HG03025 (cell line): Measurements from ENCODE around the gene KCNQ1OT1.

Source experiments
- ATAC-seq: cut with Tn5 transposase; IDR thresholded peaks from one replicate; pipeline ENCODE4 v1.9.1; 2021; ENCODE audit warnings: mild to moderate bottlenecking, moderate library complexity; ENCODE audit not compliant: unreplicated experiment, low FRiP score

Gene KCNQ1OT1

DNA sequence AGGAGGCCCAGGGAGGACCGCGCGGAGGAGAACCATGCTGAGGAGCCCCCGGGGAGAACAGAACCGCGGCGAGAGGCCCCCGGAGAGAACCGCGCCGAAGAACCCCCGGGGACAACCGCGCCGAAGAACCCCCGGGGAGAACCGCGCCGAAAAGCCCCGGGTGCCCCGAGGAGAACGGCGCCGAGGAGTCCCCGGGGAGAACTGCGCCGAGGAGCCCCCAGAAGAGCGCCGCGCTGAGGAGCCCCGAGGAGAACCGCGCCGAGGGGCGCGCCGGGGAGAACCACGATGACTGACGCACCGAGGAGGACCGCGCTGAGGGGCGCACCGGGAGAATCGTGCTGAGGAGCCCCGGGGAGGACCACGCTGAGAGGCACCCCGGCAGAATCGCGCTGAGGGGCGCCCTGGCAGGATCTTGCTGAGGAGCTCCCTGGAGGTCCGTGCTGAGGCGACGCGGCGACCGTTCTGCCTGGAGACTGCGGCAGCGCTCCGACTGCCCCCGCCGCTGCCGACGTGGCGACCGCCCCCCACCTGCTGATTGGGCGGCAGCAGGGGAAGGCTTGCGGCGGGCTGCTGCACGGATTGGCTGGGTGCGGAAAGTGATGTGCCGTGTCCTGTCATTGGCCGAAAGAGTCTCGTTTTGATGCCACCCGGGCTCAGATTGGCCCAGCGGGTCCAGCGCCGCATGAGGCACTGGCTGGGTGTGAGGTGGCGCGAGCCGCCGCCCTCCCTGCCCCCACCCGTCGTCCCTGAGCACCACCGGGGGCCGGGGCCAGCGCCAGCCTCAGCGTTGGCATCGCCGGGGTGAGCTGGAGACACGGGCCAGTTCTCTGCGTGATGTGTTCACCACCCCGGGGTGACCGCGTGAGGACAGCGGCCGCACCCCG, at the start of gene KCNQ1OT1:
TSS of gene KCNQ1OT1 (minus strand) at position 464 of the 884 bp plus-strand sequence.
- peak; percentile 88 for ATAC-seq

DNA sequence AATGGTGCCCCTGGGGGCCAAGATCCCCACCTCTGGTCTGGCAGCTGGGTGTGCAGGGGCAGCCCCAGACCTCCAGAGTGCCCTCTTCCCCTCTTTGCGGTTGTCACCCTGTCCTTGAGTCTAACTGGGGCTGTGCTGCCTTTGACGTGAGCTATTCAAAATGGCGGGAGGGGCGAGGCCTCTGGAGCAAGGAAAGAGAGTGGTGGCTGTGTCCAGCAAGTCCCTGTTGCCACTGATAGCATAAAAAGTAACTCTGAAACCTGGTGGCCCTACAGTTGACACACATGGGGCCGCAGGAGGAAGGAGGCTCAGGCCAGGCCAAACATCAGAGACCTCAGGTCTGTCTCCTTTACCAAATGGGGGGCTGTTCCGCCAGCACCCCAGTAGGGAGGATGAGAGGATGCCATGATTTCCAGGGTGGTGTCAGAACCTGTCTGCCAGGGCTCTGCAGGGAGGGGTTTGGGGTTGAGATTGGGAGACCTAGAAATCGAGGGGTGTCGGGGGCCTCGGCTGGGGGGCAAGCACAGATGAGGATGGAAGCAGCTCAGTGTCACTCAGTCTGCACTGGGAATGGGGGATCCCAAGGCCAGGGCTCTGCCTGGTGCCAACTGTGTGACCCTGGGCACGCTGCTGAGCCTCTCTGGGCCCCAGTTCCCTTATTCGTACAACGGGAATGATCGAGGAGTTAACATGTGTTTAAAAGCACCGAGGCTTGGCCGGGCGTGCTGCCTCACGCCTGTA, 49.2 kb upstream of the KCNQ1OT1 start:
- ATAC-seq: no peak

DNA sequence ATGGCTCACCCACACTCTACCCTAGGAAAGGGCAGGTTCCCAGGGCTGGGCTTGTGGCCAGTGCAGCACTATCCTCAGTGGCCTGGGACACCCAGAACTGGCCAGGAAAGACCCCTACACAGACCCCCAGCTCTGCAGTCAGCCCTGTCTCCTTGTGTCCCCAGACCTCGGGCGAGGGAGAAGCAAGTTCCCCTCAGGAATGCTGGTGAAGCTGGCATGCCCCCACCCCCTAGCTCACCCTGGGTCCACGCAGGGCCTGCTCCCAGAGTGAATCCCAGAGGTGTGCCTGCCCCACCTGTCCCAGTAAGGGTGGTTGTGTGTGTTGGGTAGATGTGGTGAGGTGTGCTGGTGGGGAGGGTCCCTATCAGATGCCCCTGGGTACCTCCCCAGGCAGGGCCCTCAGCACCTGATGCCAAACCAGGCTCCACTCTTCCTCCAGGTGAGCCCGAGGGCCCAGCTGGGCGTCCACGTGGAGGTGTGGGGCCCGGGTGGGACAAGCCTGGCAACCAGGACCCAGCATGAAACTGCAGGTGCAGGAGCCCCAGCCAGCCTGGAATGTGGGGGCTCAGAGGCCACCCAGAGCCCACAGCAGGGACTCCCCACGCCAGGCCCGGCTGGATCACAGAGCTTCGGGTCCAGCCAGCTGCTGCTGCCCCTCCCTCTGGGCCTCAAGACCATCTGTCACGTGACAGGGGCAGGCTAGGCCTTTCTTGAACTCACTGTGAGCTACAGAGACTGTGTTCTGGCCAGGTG, 48.4 kb upstream of the KCNQ1OT1 start:
- no peak for ATAC-seq

DNA sequence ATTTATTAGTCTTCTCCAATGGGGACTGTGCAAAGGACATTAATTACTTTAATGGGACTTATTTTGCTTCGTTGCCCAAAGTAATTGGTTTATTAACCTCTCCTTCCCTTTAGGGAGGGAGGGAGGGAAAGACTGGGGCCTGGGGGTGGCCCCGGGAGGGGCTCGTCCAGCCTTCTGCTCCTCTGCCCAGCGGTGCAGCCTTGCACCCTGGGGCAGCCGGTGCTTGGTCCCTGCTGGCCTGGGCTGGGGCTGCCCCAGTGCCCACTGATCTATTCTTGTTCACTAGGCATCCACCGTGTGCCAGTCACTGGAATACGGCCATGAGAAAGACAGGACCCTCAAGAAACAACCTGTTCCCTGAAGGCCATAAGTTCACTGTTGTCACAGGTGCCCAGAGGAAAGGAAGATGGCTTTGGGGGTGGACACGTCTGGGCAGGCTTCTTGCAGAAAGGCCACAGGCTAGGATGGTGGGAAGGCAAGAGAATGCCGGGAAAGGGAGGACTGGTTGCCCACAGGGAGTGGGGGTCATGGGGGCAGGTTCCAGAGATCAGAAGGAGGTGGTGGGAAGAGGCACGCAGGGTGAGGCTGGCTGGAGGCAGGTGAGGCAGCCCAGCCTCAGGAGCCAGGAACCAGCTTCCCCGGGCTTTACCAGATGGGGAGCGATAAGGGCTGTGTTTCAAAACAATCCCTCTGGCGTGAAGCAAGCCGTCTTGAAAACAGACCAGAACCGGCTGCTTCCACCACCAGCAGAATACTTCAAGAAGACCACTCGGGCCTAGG, 47.6 kb upstream of the KCNQ1OT1 start:
- ATAC-seq: no peak

DNA sequence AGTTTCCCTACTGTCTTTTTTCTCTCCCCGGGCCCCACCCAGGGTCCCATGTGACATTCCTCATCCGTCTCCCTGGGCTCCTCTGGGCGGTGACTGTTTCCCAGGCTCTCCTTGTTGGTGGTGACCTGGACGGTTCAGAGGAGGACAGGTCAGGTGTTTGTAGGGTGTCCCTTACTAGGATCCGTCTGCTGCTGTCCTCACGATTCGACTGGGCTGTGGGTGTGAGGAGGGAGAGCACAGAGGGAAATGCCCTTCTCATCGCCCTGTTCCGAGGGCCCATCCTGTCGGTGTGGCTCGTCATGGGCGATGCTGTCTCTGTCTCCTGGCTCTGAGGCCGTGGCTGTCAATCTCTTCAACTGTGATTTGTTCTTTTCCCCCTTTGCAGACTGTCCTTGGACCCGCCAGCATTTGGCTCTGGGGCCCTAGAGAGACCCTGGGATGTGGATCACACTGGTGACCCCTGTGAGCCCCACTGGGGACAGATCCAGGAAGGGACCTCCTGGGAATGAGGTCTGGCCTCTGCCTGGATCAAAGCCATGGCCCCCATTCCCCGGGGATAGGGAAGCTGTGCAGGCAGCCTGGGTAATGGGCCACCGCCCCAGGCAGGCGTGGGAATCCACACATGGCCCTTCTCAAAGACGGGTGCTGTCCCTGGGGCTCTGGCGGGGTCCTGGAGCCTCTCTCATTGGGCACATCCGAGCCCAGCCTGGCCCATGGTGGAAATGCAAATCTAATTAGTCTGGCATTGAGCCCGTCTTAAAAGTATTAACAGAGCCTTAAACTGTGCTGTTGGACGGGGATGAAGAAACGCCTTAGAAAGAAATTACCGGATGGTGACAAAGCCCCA, 46.8 kb upstream of the KCNQ1OT1 start:
- ATAC-seq: no peak

DNA sequence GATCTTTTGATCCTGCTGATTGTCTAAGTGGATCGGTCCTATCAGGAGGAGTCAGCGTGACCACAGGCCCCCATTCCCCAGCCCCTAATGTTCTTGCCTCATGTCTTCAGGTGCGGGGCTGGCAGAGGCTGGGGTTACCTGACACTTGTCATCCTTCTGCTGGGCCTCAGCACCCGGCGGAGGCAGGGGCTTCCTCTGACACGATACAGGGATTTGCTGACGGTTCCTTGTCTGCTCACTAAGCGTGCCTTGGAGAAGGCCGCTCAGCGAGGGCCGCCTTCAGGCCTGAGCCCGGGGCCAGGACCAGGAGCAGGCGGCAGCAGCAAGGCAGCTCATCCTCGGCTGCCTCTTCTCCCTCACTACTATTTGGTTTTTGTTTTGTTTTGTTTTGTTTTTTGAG, 45.7 kb upstream of the KCNQ1OT1 start:
- no peak for ATAC-seq

DNA sequence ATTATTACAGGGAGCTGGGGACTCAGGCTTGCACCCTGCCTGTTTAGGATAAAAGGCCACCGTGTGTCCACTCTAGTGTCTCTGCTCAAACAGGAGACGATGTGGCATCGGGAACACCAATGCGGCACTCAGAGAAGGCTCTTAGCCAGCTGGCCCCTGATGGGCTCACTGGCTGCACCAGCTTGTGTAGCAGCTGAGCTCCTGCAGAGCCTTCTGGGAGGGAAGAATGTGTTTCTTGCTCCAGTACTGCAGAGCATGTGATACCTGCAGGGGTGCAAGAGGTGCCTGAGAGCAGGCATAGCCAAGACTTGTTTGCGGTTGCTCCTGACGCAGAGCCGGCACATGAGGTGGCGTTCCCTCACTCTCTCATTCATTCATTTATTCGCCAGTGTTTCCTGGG, 44.4 kb upstream of the KCNQ1OT1 start:
- no peak for ATAC-seq

DNA sequence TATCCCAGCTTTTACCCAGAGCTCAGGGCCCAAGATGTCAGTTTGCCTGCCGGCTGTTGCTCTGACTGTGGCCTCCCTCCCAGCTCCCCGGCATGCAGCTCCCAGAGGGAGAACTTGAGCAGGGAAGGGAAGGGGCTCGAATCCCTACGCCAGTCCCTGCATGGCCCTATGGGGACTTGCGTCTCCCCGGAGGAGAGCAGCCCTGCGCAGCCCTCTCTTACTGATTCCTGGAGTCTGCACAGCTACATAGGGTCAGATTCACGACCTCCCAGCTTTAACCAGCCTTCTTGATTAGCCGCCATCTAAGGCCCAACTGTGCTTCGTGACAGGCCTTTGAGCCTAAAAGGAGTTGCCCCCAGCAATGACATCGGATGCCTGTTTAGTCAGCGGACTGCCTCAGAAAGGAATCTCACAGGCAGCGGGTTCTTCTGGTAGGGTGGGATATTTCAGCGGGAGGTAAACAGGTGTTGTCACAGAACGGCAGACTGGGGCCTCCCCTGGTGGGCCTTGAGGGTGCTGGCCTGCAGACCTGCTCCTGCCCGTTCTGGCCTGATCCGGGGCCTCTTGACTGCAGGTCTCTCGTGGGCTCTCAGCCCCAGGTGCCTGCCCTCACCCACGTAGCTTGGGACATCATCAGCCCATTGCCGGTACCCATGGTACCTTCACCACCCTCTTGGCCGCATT, 43.8 kb upstream of the KCNQ1OT1 start:
- no peak for ATAC-seq

DNA sequence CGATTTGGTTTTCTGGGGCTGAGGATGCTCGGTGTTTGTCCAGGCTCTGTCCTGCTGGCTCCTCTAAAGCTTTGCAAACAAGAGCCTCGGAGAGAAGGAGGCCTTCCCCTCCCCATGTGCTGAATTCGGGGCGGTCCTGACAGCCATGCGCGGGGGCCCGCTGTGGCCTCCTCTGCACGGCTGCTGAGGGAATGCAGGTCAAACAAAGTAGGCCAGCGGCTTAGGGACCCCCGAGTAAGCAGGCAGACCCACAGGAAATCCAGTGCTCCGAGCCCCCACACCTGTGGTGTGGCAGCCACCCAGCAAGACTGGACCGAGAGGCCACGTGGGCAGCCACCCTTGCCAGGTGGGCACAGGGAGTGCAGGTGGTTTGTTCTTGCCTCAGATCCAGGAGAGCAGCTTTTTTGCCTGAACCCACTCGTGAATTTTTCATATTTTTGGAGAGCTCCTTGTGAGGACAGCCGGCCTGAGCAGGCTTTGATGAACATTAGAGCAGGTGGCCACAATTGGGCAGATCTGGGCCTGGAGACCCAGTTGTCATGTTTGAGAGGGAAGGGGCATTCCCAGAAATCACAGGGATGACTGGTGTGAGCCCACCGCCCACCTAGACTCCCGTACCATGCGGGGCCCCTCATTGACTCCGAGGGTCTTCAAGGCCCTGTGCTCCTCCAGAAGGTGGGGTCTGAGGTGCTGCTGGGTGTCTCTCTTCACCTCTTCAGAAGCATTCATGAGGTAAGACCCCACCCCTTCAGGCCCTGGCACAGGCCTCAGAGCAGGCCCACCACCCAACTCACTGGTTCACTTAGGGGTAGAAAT, 43.0 kb upstream of the KCNQ1OT1 start:
- no peak for ATAC-seq

DNA sequence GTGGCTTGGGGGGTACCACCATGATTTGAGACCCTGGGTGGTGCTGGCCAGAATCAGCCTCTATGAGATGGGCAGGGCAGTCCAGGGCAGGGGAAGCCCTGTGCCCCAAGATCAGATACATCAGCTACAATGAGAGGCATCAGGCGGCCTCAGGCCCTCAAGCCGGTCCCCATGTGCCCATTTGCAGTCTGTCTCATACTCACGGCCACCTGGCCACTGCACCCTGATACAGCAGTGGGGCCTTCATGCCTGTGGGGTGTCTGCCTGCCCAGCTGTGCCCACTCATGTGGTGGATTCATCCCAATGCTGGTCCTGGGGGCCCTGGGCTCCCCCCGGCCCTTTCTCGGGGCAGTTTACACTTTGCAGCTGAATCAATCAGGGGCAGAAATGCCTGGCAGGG, 42.4 kb upstream of the KCNQ1OT1 start:
- no peak for ATAC-seq

DNA sequence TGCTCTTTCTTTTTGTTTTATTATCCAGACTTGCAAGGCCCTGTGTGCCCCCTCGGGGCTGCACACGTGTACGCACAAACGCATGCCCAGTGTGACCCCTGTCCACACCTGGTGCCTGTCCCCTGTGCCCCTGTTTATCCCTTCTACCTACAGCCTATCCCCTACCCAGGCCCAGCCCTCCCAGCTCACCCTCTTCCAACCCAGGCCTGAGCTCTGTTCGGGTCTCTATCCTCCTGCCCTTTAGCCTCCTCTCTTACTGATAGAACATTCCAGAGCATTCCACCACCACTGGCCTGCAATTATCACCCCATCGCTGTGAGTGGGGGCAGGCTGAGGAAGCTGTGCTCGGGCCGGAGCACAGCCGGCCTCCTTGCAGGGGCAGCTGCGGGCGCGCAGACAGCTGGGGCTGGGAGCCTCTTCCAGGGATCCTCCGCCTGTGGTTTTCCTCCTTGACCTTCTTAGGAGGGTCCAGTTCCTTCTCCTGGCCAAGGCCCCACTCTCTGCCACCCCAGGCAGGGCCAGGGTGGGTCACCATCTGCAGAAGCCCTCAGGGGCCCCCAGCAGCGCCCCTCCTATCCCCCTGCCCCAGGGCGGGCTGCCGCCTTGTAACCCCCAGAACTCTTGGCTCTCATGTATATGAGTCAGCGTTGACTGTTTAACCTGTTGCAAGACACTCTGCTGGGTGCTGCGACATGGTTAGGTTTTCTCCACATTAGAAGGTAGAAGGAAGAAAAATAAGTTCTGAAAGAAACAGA, 41.8 kb upstream of the KCNQ1OT1 start:
- no peak for ATAC-seq

DNA sequence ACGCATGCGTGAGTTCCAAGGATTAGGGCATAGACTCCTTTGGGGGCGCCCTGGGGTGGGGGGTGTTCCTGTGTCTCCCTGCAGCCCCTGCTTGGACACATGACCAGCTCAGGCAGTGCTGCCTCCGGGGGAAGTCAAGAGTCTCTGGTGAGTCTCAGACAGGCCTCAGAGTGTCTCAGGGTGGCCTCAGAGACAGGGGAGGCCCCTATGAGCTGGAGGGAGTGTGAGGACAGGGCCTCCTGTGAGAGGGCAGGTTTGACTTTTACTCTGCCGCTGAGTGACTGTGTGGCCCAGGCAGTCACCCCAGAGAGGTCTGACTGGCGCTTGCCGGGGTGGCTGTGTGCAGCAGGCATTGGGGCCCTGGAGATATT, 41.2 kb upstream of the KCNQ1OT1 start:
- ATAC-seq: no peak

DNA sequence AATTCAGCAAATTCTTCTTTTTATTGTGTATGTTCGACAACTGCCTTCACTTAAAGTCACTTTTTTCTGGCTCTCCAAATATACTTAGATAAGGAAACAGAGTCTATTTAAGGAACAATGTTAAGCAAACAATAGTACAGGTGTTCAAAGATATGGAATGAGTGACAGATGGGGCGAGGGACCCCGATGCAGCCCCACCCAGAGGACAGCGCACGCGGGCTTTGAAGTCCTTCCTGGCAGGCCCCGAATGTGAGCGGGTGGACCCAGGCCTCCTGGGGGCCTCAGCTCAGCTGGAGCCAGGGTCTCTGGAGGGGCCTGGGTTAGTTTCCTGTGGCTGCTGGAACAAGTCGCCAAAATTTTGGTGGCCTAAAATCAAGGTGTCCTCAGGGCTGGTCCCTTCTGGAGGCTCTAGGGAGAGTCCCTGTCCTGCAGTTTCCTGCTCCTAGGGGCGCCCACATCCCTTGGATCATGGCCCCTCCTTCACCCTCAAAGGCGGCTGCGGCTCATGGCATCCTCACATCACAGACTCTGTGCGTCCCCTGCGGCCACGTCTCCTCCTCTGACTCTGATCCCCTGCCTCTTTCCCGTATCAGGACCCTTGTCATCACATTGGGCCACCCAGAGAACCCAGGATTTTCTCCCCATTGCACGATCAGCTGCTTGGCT, 40.6 kb upstream of the KCNQ1OT1 start:
- no peak for ATAC-seq

DNA sequence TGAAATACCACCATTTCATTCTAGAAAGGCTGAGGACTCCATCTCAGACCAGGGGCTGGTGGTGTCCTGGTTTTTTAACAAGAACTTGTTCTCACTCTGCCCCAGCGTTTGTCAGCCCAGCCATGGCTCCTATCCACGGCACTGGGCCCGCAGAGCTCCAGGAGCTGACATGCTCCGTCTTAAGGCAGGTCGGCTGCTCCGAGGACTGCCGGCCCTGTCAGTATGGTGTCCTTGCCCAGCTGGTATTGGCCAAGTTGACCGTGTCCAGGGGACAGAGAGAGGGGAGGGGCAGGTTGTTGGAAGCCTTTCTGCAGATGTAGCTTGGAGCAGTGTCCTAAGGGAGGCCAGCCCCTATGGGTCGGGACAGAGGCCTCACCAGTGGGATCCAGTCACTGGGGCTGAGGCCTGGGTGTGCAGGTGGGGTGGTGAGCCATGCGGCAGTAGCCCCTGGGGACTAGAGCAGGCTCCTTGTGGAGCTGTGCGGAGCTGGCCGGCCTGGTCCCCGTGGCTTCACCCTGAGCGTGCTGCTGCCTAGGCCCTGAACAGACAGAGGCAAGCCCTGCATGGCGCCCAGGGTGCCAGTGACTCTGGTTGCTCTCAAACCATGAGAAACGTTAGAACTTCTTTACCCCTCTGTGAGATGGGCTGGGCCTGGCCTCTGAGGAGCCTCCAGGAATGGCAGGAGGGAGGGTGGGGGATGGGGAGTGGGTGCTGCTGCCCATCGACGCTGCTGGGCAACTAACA, 39.9 kb upstream of the KCNQ1OT1 start:
- no peak for ATAC-seq

DNA sequence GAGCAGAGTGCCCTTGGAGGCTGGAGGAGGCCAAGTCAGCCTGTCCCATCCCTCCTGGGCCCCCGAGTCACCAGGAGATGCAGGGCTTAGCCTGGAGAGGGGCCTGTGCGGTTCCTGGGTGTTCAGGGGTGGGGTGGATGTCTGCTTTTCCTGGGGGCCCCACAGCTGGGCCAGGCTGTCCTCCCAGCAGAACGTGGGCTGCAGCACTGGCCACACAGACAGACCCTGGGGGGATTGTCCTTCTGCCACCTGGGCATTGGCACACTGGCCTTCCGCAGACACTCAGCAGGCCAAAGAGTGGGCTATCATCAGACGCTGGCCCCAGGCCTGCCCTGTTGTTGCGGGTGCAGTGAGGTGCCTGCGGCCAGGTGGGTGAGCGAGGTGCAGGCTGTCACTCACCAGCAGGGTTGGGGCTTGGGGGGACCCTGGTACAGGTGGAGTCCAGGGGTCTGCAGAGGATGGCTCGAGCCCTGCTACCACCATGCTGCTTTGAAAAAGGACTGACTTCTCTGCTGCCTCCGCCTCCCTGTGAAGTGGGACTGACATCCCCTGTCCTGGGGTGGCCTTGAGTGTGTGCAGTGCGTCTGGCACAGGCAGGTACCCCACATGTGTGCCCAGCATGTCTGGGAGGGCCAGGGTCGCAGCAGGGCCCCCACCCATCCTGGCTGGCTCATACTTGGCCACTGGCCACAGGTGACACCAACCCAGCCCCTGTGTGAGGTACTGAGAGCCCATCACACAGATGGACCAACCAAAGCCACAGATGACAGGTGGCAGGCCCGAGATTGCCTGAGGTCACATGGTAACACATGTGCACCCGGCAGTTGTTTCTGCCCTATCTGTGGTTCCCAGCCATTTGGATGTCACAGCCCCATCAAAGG, 39.0 kb upstream of the KCNQ1OT1 start:
- ATAC-seq: no peak
